Activated CD4-positive, alpha-beta T cell treated with anti-CD3 and anti-CD28 coated beads for 36 hours (primary cell): ENCODE data around the gene ITGA11. TPM values are rescaled to one million over a fixed set of nuclear protein-coding genes. Genes with fewer than 3 reads are reported as not detected.

Experiments
- ATAC-seq: fragments of 200-7000 bp; cut with Tn5 transposase; one replicate; pipeline ENCODE4 v1.10.0; 2021; ENCODE audit warnings: mild to moderate bottlenecking, moderate library complexity
- CTCF ChIA-PET: fragments of 350-600 bp; sonication (Branson Sonifier 250); formaldehyde crosslinking; loops from one replicate; lab custom pipeline; 2021; ENCODE audit warnings: antibody characterized with exemption; lab: Charles Lee
- POLR2A ChIA-PET: fragments of 350-600 bp; sonication (Branson Sonifier 250); formaldehyde crosslinking; loops from one replicate; lab custom pipeline; 2021; ENCODE audit warnings: antibody characterized with exemption, inconsistent platforms; lab: Charles Lee
- DNase-seq: peaks from one replicate; pipeline ENCODE4 v3.0.0-alpha.2; 2020
- H3K27ac Mint-ChIP-seq: one replicate; pipeline ENCODE4 v1.8.0; 2021; ENCODE audit warnings: mixed read lengths
- H3K27me3 Mint-ChIP-seq: one replicate; pipeline ENCODE4 v1.8.0; 2021; ENCODE audit warnings: mixed read lengths
- H3K36me3 Mint-ChIP-seq: one replicate; pipeline ENCODE4 v1.8.0; 2021; ENCODE audit warnings: low read depth, mixed read lengths
- H3K4me1 Mint-ChIP-seq: one replicate; pipeline ENCODE4 v1.8.0; 2021; ENCODE audit warnings: mixed read lengths
- H3K4me3 Mint-ChIP-seq: one replicate; pipeline ENCODE4 v1.8.0; 2021; ENCODE audit warnings: mild to moderate bottlenecking, moderate library complexity, mixed read lengths
- H3K9me3 Mint-ChIP-seq: one replicate; pipeline ENCODE4 v1.8.0; 2021; ENCODE audit warnings: low read depth, mixed read lengths
- intact Hi-C, 2 experiments: fragments of 100-400 bp; cut with DNase I in 1 of 2; cut with micrococcal nuclease in 1 of 2; formaldehyde crosslinking; loops; one replicate each; pipeline versions ENCODE4 v1.14.2 to v1.15.1; 2022 to 2024; cut with DNase I, micrococcal nuclease
- total RNA-seq, 2 experiments: library from RNA; stranded (reverse); gene quantifications; one replicate each; pipeline ENCODE4 v1.2.3, GENCODE V29; 2021

The ITGA11 gene
- total RNA-seq, 2 experiments from 2014 or later, result 2.9 to 3.2 TPM

- Mint-ChIP-seq H3K27me3 (peaks cover 25% of the 10 kb centered on the region), H3K36me3 (no peaks in the 10 kb centered on the region), H3K4me1 (no peaks in the 10 kb centered on the region), H3K4me3 (no peak overlapping the region), H3K27ac (no peak overlapping the region), H3K9me3 (no peaks in the 10 kb centered on the region)
- intact Hi-C loops, result no loop called here
- ATAC-seq (no peak), DNase-seq (no peak)
- ChIA-PET POLR2A (no interaction called here), CTCF (interaction anchor here (0.5 kb wide), 1 partner anchor 14 kb away, joined by 3 read pairs; no protein-coding TSS in a partner anchor)
These were observed 15.2 kb upstream of the ITGA11 start for GRCh38 chr15:68447209-68447608.

GRCh38 chr15:68445351-68445750, 13.4 kb upstream of the ITGA11 start:
- H3K4me1 Mint-ChIP-seq, result no peaks in the 10 kb centered on the region
- no peaks in the 10 kb centered on the region for H3K9me3 Mint-ChIP-seq
- no peaks in the 10 kb centered on the region for H3K36me3 Mint-ChIP-seq
- ChIA-PET CTCF (no interaction called here), POLR2A (no interaction called here)
- DNase-seq, result no peak
- H3K27me3 Mint-ChIP-seq, result peaks cover 21% of the 10 kb centered on the region
- intact Hi-C loops, result no loop called here
- no peak overlapping the region for H3K27ac Mint-ChIP-seq
- ATAC-seq, result no peak
- no peak overlapping the region for H3K4me3 Mint-ChIP-seq

- DNase-seq (no peak), ATAC-seq (no peak)
- CTCF ChIA-PET, result no interaction called here
- intact Hi-C loops, result no loop called here
- Mint-ChIP-seq H3K4me1 (no peaks in the 10 kb centered on the region), H3K36me3 (no peaks in the 10 kb centered on the region), H3K9me3 (no peaks in the 10 kb centered on the region), H3K27me3 (peaks cover 21% of the 10 kb centered on the region), H3K27ac (no peak overlapping the region), H3K4me3 (no peak overlapping the region)
- POLR2A ChIA-PET, result no interaction called here
These were observed 12.4 kb upstream of the ITGA11 start for GRCh38 chr15:68444336-68444735.

GRCh38 chr15:68442903-68443302, 10.9 kb upstream of the ITGA11 start:
- no peaks in the 10 kb centered on the region for H3K9me3 Mint-ChIP-seq
- H3K4me1 Mint-ChIP-seq, result no peaks in the 10 kb centered on the region
- ATAC-seq (no peak), DNase-seq (no peak)
- ChIA-PET CTCF (interaction anchor here (2.2 kb wide), 1 partner anchor 136 kb away, joined by 7 read pairs; no protein-coding TSS in a partner anchor), POLR2A (no interaction called here)
- H3K4me3 Mint-ChIP-seq, result no peak overlapping the region
- intact Hi-C loops, result no loop called here
- H3K36me3 Mint-ChIP-seq, result no peaks in the 10 kb centered on the region
- peaks cover 24% of the 10 kb centered on the region for H3K27me3 Mint-ChIP-seq
- H3K27ac Mint-ChIP-seq, result no peak overlapping the region

- Mint-ChIP-seq H3K27ac (no peak overlapping the region), H3K36me3 (no peaks in the 10 kb centered on the region), H3K9me3 (no peaks in the 10 kb centered on the region), H3K27me3 (peaks cover 22% of the 10 kb centered on the region), H3K4me3 (no peak overlapping the region), H3K4me1 (no peaks in the 10 kb centered on the region)
- ATAC-seq (no peak), DNase-seq (no peak)
- intact Hi-C loops, result no loop called here
- CTCF ChIA-PET, result interaction anchor here (1.2 to 2.2 kb wide), 3 partner anchors 10 to 136 kb away, joined by 3 to 10 read pairs (median 7); no protein-coding TSS in a partner anchor
- POLR2A ChIA-PET, result interaction anchor here (0.7 kb wide), 1 partner anchor 1304 kb away, joined by 3 read pairs; no protein-coding TSS in a partner anchor
These were observed 10.1 kb upstream of the ITGA11 start for GRCh38 chr15:68442041-68442440.

GRCh38 chr15:68441045-68441743, 9.2 kb upstream of the ITGA11 start:
- no peak overlapping the region for H3K4me3 Mint-ChIP-seq
- DNase-seq (no peak), ATAC-seq (no peak)
- ChIA-PET POLR2A (no interaction called here), CTCF (interaction anchor here (1.1 to 2.2 kb wide), 4 partner anchors 10 to 135 kb away, joined by 3 to 10 read pairs (median 5); no protein-coding TSS in a partner anchor)
- H3K4me1 Mint-ChIP-seq, result no peaks in the 10 kb centered on the region
- no peaks in the 10 kb centered on the region for H3K36me3 Mint-ChIP-seq
- H3K9me3 Mint-ChIP-seq, result no peaks in the 10 kb centered on the region
- intact Hi-C loops, result no loop called here
- H3K27ac Mint-ChIP-seq, result no peak overlapping the region
- H3K27me3 Mint-ChIP-seq, result peaks cover 27% of the 10 kb centered on the region

GRCh38 chr15:68440136-68440535, 8.2 kb upstream of the ITGA11 start:
- Mint-ChIP-seq H3K27ac (no peak overlapping the region), H3K9me3 (no peaks in the 10 kb centered on the region), H3K4me3 (no peak overlapping the region), H3K27me3 (peaks cover 22% of the 10 kb centered on the region), H3K36me3 (no peaks in the 10 kb centered on the region), H3K4me1 (no peaks in the 10 kb centered on the region)
- ChIA-PET POLR2A (no interaction called here), CTCF (interaction anchor here (2.2 kb wide), 1 partner anchor 11 kb away, joined by 10 read pairs; no protein-coding TSS in a partner anchor)
- intact Hi-C loops, result no loop called here
- DNase-seq (no peak), ATAC-seq (no peak)

GRCh38 chr15:68439506-68439905, 7.5 kb upstream of the ITGA11 start:
- no peaks in the 10 kb centered on the region for H3K4me1 Mint-ChIP-seq
- ATAC-seq (no peak), DNase-seq (no peak)
- no peak overlapping the region for H3K27ac Mint-ChIP-seq
- peaks cover 22% of the 10 kb centered on the region for H3K27me3 Mint-ChIP-seq
- H3K9me3 Mint-ChIP-seq, result no peaks in the 10 kb centered on the region
- ChIA-PET CTCF (no interaction called here), POLR2A (no interaction called here)
- no peak overlapping the region for H3K4me3 Mint-ChIP-seq
- intact Hi-C loops, result no loop called here
- H3K36me3 Mint-ChIP-seq, result no peaks in the 10 kb centered on the region

- ChIA-PET POLR2A (no interaction called here), CTCF (no interaction called here)
- H3K4me3 Mint-ChIP-seq, result no peak overlapping the region
- ATAC-seq, result no peak
- no peaks in the 10 kb centered on the region for H3K36me3 Mint-ChIP-seq
- intact Hi-C loops, result no loop called here
- H3K9me3 Mint-ChIP-seq, result no peaks in the 10 kb centered on the region
- DNase-seq, result no peak
- H3K27ac Mint-ChIP-seq, result no peak overlapping the region
- peaks cover 2% of the 10 kb centered on the region for H3K4me1 Mint-ChIP-seq
- peaks cover 36% of the 10 kb centered on the region for H3K27me3 Mint-ChIP-seq
These were observed 4.7 kb upstream of the ITGA11 start for GRCh38 chr15:68436680-68437079.

GRCh38 chr15:68435966-68436365, 4.0 kb upstream of the ITGA11 start:
- ATAC-seq (no peak), DNase-seq (no peak)
- no peaks in the 10 kb centered on the region for H3K36me3 Mint-ChIP-seq
- no peak overlapping the region for H3K27ac Mint-ChIP-seq
- peaks cover 37% of the 10 kb centered on the region for H3K27me3 Mint-ChIP-seq
- H3K4me1 Mint-ChIP-seq, result peaks cover 2% of the 10 kb centered on the region
- H3K9me3 Mint-ChIP-seq, result no peaks in the 10 kb centered on the region
- H3K4me3 Mint-ChIP-seq, result no peak overlapping the region
- CTCF ChIA-PET, result interaction anchor here (0.5 to 1.2 kb wide), 3 partner anchors 18 to 192 kb away, joined by 3 to 4 read pairs (median 3); no protein-coding TSS in a partner anchor
- POLR2A ChIA-PET, result no interaction called here
- intact Hi-C loops, result no loop called here

- CTCF ChIA-PET, result no interaction called here
- ATAC-seq, result no peak
- intact Hi-C loops, result no loop called here
- Mint-ChIP-seq H3K4me1 (peaks cover 2% of the 10 kb centered on the region), H3K27ac (no peak overlapping the region), H3K4me3 (no peak overlapping the region), H3K9me3 (no peaks in the 10 kb centered on the region), H3K36me3 (no peaks in the 10 kb centered on the region), H3K27me3 (peaks cover 39% of the 10 kb centered on the region)
- no peak for DNase-seq
- POLR2A ChIA-PET, result interaction anchor here (0.7 kb wide), 1 partner anchor 30 kb away, joined by 3 read pairs; no protein-coding TSS in a partner anchor
These were observed 2.1 kb upstream of the ITGA11 start for GRCh38 chr15:68434021-68434420.

GRCh38 chr15:68433551-68433950, 1.6 kb upstream of the ITGA11 start:
- Mint-ChIP-seq H3K9me3 (no peaks in the 10 kb centered on the region), H3K4me3 (no peak overlapping the region), H3K27me3 (peaks cover 37% of the 10 kb centered on the region), H3K36me3 (no peaks in the 10 kb centered on the region), H3K4me1 (peaks cover 2% of the 10 kb centered on the region), H3K27ac (no peak overlapping the region)
- intact Hi-C loops, result no loop called here
- CTCF ChIA-PET, result no interaction called here
- no peak for ATAC-seq
- DNase-seq, result no peak
- POLR2A ChIA-PET, result interaction anchor here (0.7 kb wide), 1 partner anchor 30 kb away, joined by 3 read pairs; no protein-coding TSS in a partner anchor
